ENCODE measurements around the gene CAP2.

The CAP2 gene

DNA sequence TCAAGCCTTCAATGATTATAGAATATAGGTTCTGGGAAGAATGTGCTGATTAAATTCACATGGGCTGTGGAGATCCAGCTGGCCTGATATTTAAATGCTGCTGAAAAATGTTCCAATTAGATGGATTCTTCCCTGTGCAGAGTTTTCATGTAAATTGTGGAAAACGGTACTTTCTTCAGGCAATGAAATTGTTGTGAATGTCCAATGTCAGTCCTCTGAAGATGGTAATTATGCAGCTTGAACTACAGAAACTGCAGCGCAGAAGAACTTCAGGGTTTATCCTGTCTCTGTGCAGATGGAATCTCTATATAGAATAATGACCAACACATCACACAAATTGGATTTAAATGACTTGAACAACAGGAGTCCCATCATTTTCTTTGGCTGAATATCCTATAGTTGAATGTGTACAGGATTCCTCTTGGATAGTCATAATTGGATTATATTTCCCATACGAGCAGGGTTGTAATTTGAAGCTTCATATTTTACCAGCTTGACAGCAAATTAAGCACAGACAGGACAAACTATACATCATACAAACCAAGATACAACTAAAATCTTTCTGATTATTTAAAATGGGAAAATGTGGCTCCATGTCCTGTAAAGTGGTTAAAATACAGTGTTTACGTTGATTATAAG is 82.3 kb downstream of the CAP2 start:
- no peak overlapping the region for H3K4me3 ChIP-seq (replicated peaks in 1 of 2; ENCODE audit: low read depth in 2 of 2, low read length in 2 of 2)
- no peak for DNase-seq (ENCODE audit: low read depth in 2 of 2)
- TF ChIP-seq, protein P1, sequence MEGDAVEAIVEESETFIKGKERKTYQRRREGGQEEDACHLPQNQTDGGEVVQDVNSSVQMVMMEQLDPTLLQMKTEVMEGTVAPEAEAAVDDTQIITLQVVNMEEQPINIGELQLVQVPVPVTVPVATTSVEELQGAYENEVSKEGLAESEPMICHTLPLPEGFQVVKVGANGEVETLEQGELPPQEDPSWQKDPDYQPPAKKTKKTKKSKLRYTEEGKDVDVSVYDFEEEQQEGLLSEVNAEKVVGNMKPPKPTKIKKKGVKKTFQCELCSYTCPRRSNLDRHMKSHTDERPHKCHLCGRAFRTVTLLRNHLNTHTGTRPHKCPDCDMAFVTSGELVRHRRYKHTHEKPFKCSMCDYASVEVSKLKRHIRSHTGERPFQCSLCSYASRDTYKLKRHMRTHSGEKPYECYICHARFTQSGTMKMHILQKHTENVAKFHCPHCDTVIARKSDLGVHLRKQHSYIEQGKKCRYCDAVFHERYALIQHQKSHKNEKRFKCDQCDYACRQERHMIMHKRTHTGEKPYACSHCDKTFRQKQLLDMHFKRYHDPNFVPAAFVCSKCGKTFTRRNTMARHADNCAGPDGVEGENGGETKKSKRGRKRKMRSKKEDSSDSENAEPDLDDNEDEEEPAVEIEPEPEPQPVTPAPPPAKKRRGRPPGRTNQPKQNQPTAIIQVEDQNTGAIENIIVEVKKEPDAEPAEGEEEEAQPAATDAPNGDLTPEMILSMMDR (IDR thresholded peaks at IDR 0.05; ENCODE audit: low read depth, low read length) = no peak

DNA sequence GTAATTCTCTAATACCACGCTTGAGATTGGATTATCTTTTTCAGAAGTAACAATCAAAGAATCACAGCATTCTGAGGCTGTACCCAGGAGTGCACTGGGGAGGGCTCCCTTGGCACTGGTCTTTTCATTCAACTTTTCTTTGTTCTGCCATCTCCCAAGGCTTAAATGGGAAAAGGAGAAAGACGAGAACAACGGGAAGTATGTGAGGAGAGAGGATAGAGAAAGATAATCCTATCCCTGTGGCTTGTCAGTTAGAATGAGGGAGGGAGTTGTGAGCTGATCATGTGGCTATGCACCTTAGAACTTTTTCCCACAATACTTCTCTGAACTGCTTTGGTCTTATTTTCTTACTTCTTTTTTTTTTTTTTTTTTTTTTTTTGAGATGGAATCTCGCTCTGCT is 83.1 kb downstream of the CAP2 start:
- no peak overlapping the region for H3K4me3 ChIP-seq (replicated peaks in 1 of 2; ENCODE audit: low read depth in 2 of 2, low read length in 2 of 2)
- DNase-seq (ENCODE audit: low read depth in 2 of 2) = no peak
- TF ChIP-seq, protein P1 (IDR thresholded peaks at IDR 0.05; ENCODE audit: low read depth, low read length) = no peak

DNA sequence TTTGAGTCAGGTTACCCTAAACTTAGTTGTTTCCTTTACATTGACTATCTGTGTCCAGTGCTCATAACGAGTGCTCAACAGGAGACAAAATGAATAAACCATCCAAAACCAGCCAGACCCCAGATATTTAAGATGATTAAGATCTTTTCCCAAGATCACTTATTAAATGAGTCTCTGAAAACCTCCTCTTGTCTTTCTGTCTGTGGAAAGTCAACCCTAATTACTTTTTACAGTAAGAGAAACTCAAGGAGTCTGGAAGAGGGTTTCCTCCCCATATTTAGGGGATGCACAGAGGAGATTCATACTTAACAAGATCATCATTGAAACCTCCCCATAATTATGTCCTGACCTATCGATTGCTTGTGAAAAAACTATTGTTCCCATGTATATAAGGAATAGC is 84.0 kb downstream of the CAP2 start:
- no peak overlapping the region for H3K4me3 ChIP-seq (replicated peaks in 1 of 2; ENCODE audit: low read depth in 2 of 2, low read length in 2 of 2)
- DNase-seq (ENCODE audit: low read depth in 2 of 2) = no peak
- TF ChIP-seq, protein P1 (IDR thresholded peaks at IDR 0.05; ENCODE audit: low read depth, low read length) = no peak

DNA sequence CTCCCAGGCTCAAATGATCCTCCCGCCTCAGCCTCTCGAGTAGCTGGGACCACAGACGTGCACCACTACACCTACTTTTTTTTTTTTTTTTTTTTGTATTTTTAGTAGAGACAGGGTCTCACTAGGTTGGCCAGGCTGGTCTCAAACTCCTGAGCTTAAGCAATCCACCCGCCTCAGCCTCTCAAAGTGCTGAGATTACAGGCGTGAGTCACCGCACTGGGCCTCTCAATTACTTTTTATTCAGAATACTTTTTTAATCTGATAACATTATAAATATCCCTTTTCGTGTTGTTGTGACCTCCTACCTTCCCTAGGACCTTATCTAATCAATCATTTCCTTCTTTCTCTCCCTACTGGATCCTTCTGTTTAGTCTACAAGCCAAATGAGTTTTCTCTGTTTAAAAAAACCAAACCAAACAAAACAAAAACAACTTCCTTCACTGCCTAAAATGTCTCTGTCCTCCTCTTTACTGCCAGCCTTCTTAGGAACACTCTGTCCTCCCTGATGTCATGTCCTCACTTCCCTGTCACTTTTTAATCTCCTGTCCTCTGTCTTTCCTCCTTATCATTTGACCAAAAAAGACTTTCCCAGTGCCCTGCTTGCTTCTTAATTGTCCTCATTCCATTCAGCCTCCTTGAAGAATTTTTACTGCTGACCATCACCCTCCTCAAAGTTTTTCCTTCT is 85.0 kb downstream of the CAP2 start:
- no peak for DNase-seq (ENCODE audit: low read depth in 2 of 2)
- H3K4me3 ChIP-seq (replicated peaks in 1 of 2; ENCODE audit: low read depth in 2 of 2, low read length in 2 of 2) = no peak overlapping the region
- TF ChIP-seq, protein P1 (IDR thresholded peaks at IDR 0.05; ENCODE audit: low read depth, low read length) = no peak

DNA sequence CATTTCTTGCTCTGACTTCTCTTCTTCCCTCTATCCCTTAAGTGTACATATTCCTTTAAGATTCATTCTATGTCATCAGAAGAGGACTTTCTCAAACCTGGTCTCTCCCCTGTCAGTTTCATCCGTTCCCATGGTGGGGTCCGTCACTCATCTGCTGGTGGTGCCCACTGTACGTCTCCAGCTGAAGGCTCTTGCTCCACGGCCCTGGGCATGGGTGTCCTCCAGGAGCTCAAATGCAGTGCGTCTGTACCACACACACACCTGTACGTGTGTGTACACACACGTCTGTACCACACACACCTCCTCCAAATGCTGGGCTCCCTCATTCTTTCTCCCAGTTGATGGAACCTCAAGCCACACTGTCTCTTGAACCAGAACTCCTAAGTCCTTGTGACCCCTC is 85.6 kb downstream of the CAP2 start:
- no peak for DNase-seq (ENCODE audit: low read depth in 2 of 2)
- TF ChIP-seq, protein P1 (IDR thresholded peaks at IDR 0.05; ENCODE audit: low read depth, low read length) = no peak
- no peak overlapping the region for H3K4me3 ChIP-seq (replicated peaks in 1 of 2; ENCODE audit: low read depth in 2 of 2, low read length in 2 of 2)

DNA sequence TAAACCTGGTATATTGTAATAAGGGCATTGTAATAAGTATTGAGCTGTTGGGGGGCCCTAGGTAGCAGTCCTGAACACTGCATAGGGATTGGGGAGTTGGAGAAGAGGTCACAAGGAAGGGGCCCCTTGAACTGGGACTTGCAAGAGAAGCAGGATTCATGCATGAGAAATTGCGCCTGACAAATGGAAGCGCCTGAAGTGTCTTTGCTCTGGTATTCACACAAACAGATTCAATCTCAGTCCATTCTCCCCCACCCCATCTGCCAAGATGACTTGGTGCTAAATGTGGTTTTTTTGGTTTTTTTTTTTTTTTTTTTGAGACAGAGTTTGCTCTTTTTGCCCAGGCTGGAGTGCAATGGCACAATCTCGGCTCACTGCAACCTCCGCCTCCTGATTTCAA is 87.1 kb downstream of the CAP2 start:
- TF ChIP-seq, protein P1 (IDR thresholded peaks at IDR 0.05; ENCODE audit: low read depth, low read length) = no peak
- no peak overlapping the region for H3K4me3 ChIP-seq (replicated peaks in 1 of 2; ENCODE audit: low read depth in 2 of 2, low read length in 2 of 2)
- DNase-seq (ENCODE audit: low read depth in 2 of 2) = no peak
